Uterus (tissue), 4 donors: Measurements from ENCODE around the gene PSMA8. TPM values are rescaled to one million over a fixed set of nuclear protein-coding genes. Genes with fewer than 3 reads are reported as not detected.
"Not testable (repeated sequence)": the region's sequence is repeated elsewhere in the genome, so short reads cannot be mapped to it uniquely, and the experiment has no call there.

ENCODE experiments used
- DNase-seq, 2 donors: peaks; one replicate each; pipeline ENCODE4 v3.0.0-alpha.2; 2019 to 2020
- H3K27ac ChIP-seq, 2 donors: fragments of 200-600 bp; sonication (generic); 1 replicate in 1 of 2; 2 replicates in 1 of 2; pipeline ENCODE4 v1.5.1; 2016 to 2018
- H3K27me3 ChIP-seq, 2 donors: fragments of 200-600 bp; sonication (generic); one replicate each; pipeline ENCODE4 v1.5.1; 2018 to 2019; ENCODE audit warnings: control low read depth in 1 of 2
- H3K36me3 ChIP-seq, 2 donors: fragments of 200-600 bp; sonication (generic); one replicate each; pipeline ENCODE4 v1.5.1; 2019; ENCODE audit warnings: control low read depth in 1 of 2
- H3K4me1 ChIP-seq, 2 donors: fragments of 200-600 bp; sonication (generic); one replicate each; pipeline ENCODE4 v1.5.1; 2018 to 2019; ENCODE audit warnings: control low read depth in 1 of 2
- H3K4me3 ChIP-seq, 2 donors: fragments of 200-600 bp; sonication (generic); 1 replicate in 1 of 2; 2 replicates in 1 of 2; pipeline ENCODE4 v1.5.1; 2018 to 2019; ENCODE audit warnings: mild to moderate bottlenecking in 1 of 2
- H3K9me3 ChIP-seq, 2 donors: fragments of 200-600 bp; sonication (generic); one replicate each; pipeline ENCODE4 v1.5.1; 2019; ENCODE audit warnings: control low read depth in 1 of 2
- CTCF ChIP-seq, 4 experiments: fragments of 200-600 bp in 2 of 4; fragments of 450-650 bp in 2 of 4; sonication (generic) in 2 of 4; IDR thresholded peaks; one replicate each; pipeline ENCODE4 v1.5.1; 2016 to 2019; ENCODE audit warnings: antibody characterized with exemption in 4 of 4, mild to moderate bottlenecking in 2 of 4, moderate library complexity in 1 of 4
- POLR2A ChIP-seq, 2 donors: fragments of 450-650 bp; IDR thresholded peaks; one replicate each; pipeline ENCODE4 v1.6.1; 2016; ENCODE audit warnings: antibody characterized with exemption in 2 of 2, mild to moderate bottlenecking in 1 of 2, moderate library complexity in 1 of 2
- intact Hi-C: fragments of 100-400 bp; cut with DNase I; formaldehyde crosslinking; loops from one replicate; pipeline ENCODE4 v1.15.1; 2023; ENCODE audit warnings: low total_unique reads
- total RNA-seq, 4 donors: library from RNA; depleted of rRNA in 3 of 4; stranded (reverse); fragments of >200 nt in 3 of 4; gene quantifications; one replicate each; pipeline versions ENCODE4 v1.1.0 to v1.2.4, GENCODE V29; 2014 to 2023
- donor health status: DM: yes; HTN: yes; CAD: no.

The PSMA8 gene
- total RNA-seq, 4 donors from 2014 or later: not detected

- no peak overlapping the region for H3K4me3 ChIP-seq
- H3K27ac ChIP-seq: no peak overlapping the region
- no peaks in the 10 kb centered on the region for H3K9me3 ChIP-seq
- no peaks in the 10 kb centered on the region for H3K4me1 ChIP-seq
- DNase-seq: no peak
- H3K27me3 ChIP-seq: no peaks in the 10 kb centered on the region
- no peaks in the 10 kb centered on the region for H3K36me3 ChIP-seq
- TF ChIP-seq CTCF (IDR thresholded peaks at IDR 0.05) (no peak), POLR2A (IDR thresholded peaks at IDR 0.05) (no peak)
- intact Hi-C loops: no loop called here
Measured at GRCh38 chr18:26190506-26190905, 56.8 kb downstream of the PSMA8 start.

GRCh38 chr18:26192233-26192632, 58.6 kb downstream of the PSMA8 start:
- TF ChIP-seq CTCF (IDR thresholded peaks at IDR 0.05): no peak
- TF ChIP-seq POLR2A (IDR thresholded peaks at IDR 0.05): no peak
- DNase-seq: no peak
- H3K27me3 ChIP-seq: no peaks in the 10 kb centered on the region
- no peaks in the 10 kb centered on the region for H3K9me3 ChIP-seq
- H3K4me3 ChIP-seq: no peak overlapping the region
- H3K4me1 ChIP-seq: no peaks in the 10 kb centered on the region
- intact Hi-C loops: no loop called here
- no peak overlapping the region for H3K27ac ChIP-seq
- no peaks in the 10 kb centered on the region for H3K36me3 ChIP-seq

- no peak overlapping the region for H3K4me3 ChIP-seq
- H3K4me1 ChIP-seq: no peaks in the 10 kb centered on the region
- intact Hi-C loops: no loop called here
- H3K27me3 ChIP-seq: no peaks in the 10 kb centered on the region
- no peaks in the 10 kb centered on the region for H3K36me3 ChIP-seq
- H3K27ac ChIP-seq: no peak overlapping the region
- no peak for TF ChIP-seq POLR2A (IDR thresholded peaks at IDR 0.05)
- TF ChIP-seq CTCF (IDR thresholded peaks at IDR 0.05): no peak
- no peak for DNase-seq
- no peaks in the 10 kb centered on the region for H3K9me3 ChIP-seq
Measured at GRCh38 chr18:26196605-26197004, 62.9 kb downstream of the PSMA8 start.

- intact Hi-C loops, H3K27ac ChIP-seq, H3K27me3 ChIP-seq, H3K4me1 ChIP-seq, DNase-seq, H3K36me3 ChIP-seq, H3K9me3 ChIP-seq, H3K4me3 ChIP-seq: not testable (repeated sequence)
Measured at GRCh38 chr18:26202001-26202400, 68.3 kb downstream of the PSMA8 start.

- no peaks in the 10 kb centered on the region for H3K4me1 ChIP-seq
- no peaks in the 10 kb centered on the region for H3K9me3 ChIP-seq
- H3K36me3 ChIP-seq: no peaks in the 10 kb centered on the region
- H3K27ac ChIP-seq: no peak overlapping the region
- H3K27me3 ChIP-seq: no peaks in the 10 kb centered on the region
- DNase-seq: no peak
- TF ChIP-seq POLR2A (IDR thresholded peaks at IDR 0.05) (no peak), CTCF (IDR thresholded peaks at IDR 0.05) (no peak)
- intact Hi-C loops: no loop called here
- H3K4me3 ChIP-seq: no peak overlapping the region
Measured at GRCh38 chr18:26205318-26205717, 71.6 kb downstream of the PSMA8 start.

GRCh38 chr18:26206488-26206887, 72.8 kb downstream of the PSMA8 start:
- H3K36me3 ChIP-seq: no peaks in the 10 kb centered on the region
- no peak overlapping the region for H3K27ac ChIP-seq
- no peak overlapping the region for H3K4me3 ChIP-seq
- intact Hi-C loops: no loop called here
- no peaks in the 10 kb centered on the region for H3K9me3 ChIP-seq
- H3K27me3 ChIP-seq: no peaks in the 10 kb centered on the region
- DNase-seq: no peak
- TF ChIP-seq POLR2A (IDR thresholded peaks at IDR 0.05): no peak
- no peak for TF ChIP-seq CTCF (IDR thresholded peaks at IDR 0.05)
- H3K4me1 ChIP-seq: no peaks in the 10 kb centered on the region
